ENCODE data around the gene TCFL5. TPM values are rescaled to one million over a fixed set of nuclear protein-coding genes. Genes with fewer than 3 reads are reported as not detected.

TCFL5 gene
- total RNA-seq, 1 experiment from 2014 or later: 23.8 TPM

- BruUV-seq (replicated peaks): no TSS peak
Measured at GRCh38 chr20:62812181-62812906, 49.3 kb downstream of the TCFL5 start.

DNA sequence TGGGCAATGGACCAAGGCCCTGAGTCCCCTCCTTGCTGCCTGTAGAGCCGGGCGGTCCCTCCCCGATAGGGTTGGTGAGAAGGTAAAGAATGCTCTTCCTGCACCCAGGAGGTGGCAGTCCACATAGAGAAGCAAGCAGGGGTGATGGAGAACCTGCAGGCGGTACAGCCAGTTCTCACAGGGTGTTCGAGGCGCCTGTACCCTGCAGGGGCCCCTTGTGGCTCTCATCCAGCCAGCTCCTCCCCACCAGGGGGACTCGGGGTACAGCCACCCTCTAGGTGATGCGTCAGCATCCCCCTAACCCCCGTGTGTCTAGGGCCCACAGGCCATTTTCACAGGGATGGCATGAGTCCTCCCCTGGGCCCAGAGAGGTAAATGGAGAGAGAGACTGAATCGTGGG lies 49.9 kb downstream of the TCFL5 start:
- Histone ChIP-seq H3K27ac (ENCODE audit: low read length) (no peak overlapping the region), H3K9me3 (ENCODE audit: control insufficient read depth, insufficient read depth, low read depth, low read length) (no peaks in the 10 kb centered on the region), H3K27me3 (ENCODE audit: control insufficient read depth, insufficient read depth, low read length) (no peaks in the 10 kb centered on the region), H3K4me1 (ENCODE audit: control insufficient read depth, insufficient read depth, low read length) (peaks cover 49% of the 10 kb centered on the region), H3K36me3 (ENCODE audit: control insufficient read depth, insufficient read depth, low read length) (peaks cover 5% of the 10 kb centered on the region; the same call in 1 of the 2 replicates), H3K4me3 (ENCODE audit: low read depth in 2 of 2, low read length in 2 of 2) (no peak overlapping the region)
- CTCF ChIA-PET: no interaction called here
- intact Hi-C loops (cut with micrococcal nuclease; ENCODE audit: unreplicated experiment): no loop called here
- no TSS peak for BruUV-seq (replicated peaks)
- DNase-seq (ENCODE audit: low read depth, low spot score): no peak
- TF ChIP-seq REST (IDR thresholded peaks at IDR 0.05; ENCODE audit: insufficient read depth in 1 of 2, low read depth in 2 of 2, low read length in 1 of 2) (no peak), TCF7L2 (IDR thresholded peaks at IDR 0.05; ENCODE audit: low read depth, low read length) (no peak), SIN3A (IDR thresholded peaks at IDR 0.05; ENCODE audit: borderline replicate concordance, insufficient read depth, low read depth, low read length) (no peak), POLR2AphosphoS5 (IDR thresholded peaks at IDR 0.05; ENCODE audit: low read depth, low read length) (no peak), CTCF (IDR thresholded peaks at IDR 0.05) (no peak)
- in situ Hi-C loops (cut with HindIII; ENCODE audit: low pct_unique_long_range_greater_than_20kb, low sequenced_read_pairs): no loop called here
- no peak for ATAC-seq
- POLR2A ChIA-PET: no interaction called here

More at GRCh38 chr20:62812181-62812906, 49.3 kb downstream of the TCFL5 start:
- no peak overlapping the region for H3K4me3 ChIP-seq (ENCODE audit: low read depth in 2 of 2, low read length in 2 of 2)
- intact Hi-C loops (cut with micrococcal nuclease; ENCODE audit: unreplicated experiment): no loop called here
- no peak for TF ChIP-seq POLR2AphosphoS5 (IDR thresholded peaks at IDR 0.05; ENCODE audit: low read depth, low read length)
- no peak for TF ChIP-seq SIN3A (IDR thresholded peaks at IDR 0.05; ENCODE audit: borderline replicate concordance, insufficient read depth, low read depth, low read length)
- no peak for TF ChIP-seq CTCF (IDR thresholded peaks at IDR 0.05)
- no peak for TF ChIP-seq TCF7L2 (IDR thresholded peaks at IDR 0.05; ENCODE audit: low read depth, low read length)
- no peak for TF ChIP-seq REST (IDR thresholded peaks at IDR 0.05; ENCODE audit: insufficient read depth in 1 of 2, low read depth in 2 of 2, low read length in 1 of 2)
- DNase-seq (ENCODE audit: low read depth, low spot score): no peak
- ATAC-seq: no peak
- ChIA-PET CTCF (no interaction called here), POLR2A (no interaction called here)
- H3K4me1 ChIP-seq (ENCODE audit: control insufficient read depth, insufficient read depth, low read length): peaks cover 43% of the 10 kb centered on the region
- no peaks in the 10 kb centered on the region for H3K9me3 ChIP-seq (ENCODE audit: control insufficient read depth, insufficient read depth, low read depth, low read length)
- no peaks in the 10 kb centered on the region for H3K27me3 ChIP-seq (ENCODE audit: control insufficient read depth, insufficient read depth, low read length)
- in situ Hi-C loops (cut with HindIII; ENCODE audit: low pct_unique_long_range_greater_than_20kb, low sequenced_read_pairs): no loop called here
- H3K27ac ChIP-seq (ENCODE audit: low read length): no peak overlapping the region
- peaks cover 5% of the 10 kb centered on the region; the same call in 1 of the 2 replicates for H3K36me3 ChIP-seq (ENCODE audit: control insufficient read depth, insufficient read depth, low read length)
